Tibial artery (tissue), 4 donors: ENCODE measurements around the gene NKD1.

ENCODE experiments used
- DNase-seq, 2 donors: peaks; one replicate each; pipeline ENCODE4 v3.0.0-alpha.2; 2019
- H3K27ac ChIP-seq, 2 donors: fragments of 200-600 bp; sonication (generic) in 1 of 2; 1 replicate in 1 of 2; 2 replicates in 1 of 2; pipeline ENCODE4 v1.5.1; 2018 to 2019; ENCODE audit warnings: mild to moderate bottlenecking in 1 of 2
- H3K27me3 ChIP-seq, 2 donors: fragments of 200-600 bp; sonication (generic) in 1 of 2; one replicate each; pipeline versions ENCODE4 v1.5.1 to v1.6.0; 2016 to 2019
- H3K36me3 ChIP-seq, 3 donors: fragments of 200-600 bp; sonication (generic) in 2 of 3; one replicate each; pipeline ENCODE4 v1.5.1; 2016 to 2019; ENCODE audit warnings: mild to moderate bottlenecking in 2 of 3
- H3K4me1 ChIP-seq, 4 donors: fragments of 200-600 bp; sonication (generic) in 2 of 4; 1 replicate in 3 of 4; 2 replicates in 1 of 4; pipeline ENCODE4 v1.5.1; 2016 to 2019
- H3K4me3 ChIP-seq, 2 donors: fragments of 200-600 bp; sonication (generic) in 1 of 2; 1 replicate in 1 of 2; 2 replicates in 1 of 2; pipeline ENCODE4 v1.5.1; 2018 to 2019; ENCODE audit warnings: mild to moderate bottlenecking in 2 of 2
- H3K9me3 ChIP-seq, 3 donors: fragments of 200-600 bp; sonication (generic) in 1 of 3; one replicate each; pipeline ENCODE4 v1.5.1; 2016 to 2019
- CTCF ChIP-seq, 2 experiments: fragments of 200-600 bp in 1 of 2; fragments of 450-650 bp in 1 of 2; IDR thresholded peaks; one replicate each; pipeline ENCODE4 v1.5.1; 2017 to 2019; ENCODE audit warnings: antibody characterized with exemption in 2 of 2, mild to moderate bottlenecking in 1 of 2, moderate library complexity in 1 of 2
- intact Hi-C: fragments of 100-400 bp; cut with DNase I; formaldehyde crosslinking; loops from one replicate; pipeline ENCODE4 v1.15.0; 2023; ENCODE audit warnings: low total_unique reads

Gene NKD1

GRCh38 chr16:50599494-50599893, 51.3 kb downstream of the NKD1 start:
- intact Hi-C loops: no loop called here
- Histone ChIP-seq H3K36me3 (peaks cover 0 to 6% (median 0%) of the 10 kb centered on the region in 3 donors), H3K27me3 (no peaks in the 10 kb centered on the region), H3K27ac (peak overlapping the region; percentile 87 to 89), H3K4me1 (peaks cover 20 to 76% (median 70%) of the 10 kb centered on the region in 4 donors), H3K9me3 (no peaks in the 10 kb centered on the region), H3K4me3 (no peak overlapping the region)
- no peak for DNase-seq
- TF ChIP-seq CTCF (IDR thresholded peaks at IDR 0.05): no peak

- peak overlapping the region; percentile 87 to 89 for H3K27ac ChIP-seq
Measured at GRCh38 chr16:50600582-50601283, 52.5 kb downstream of the NKD1 start.

GRCh38 chr16:50601341-50601740, 53.1 kb downstream of the NKD1 start:
- no peak overlapping the region for H3K4me3 ChIP-seq

More at GRCh38 chr16:50600582-50601283, 52.5 kb downstream of the NKD1 start:
- intact Hi-C loops: no loop called here
- peaks cover 20 to 89% (median 77%) of the 10 kb centered on the region in 4 donors for H3K4me1 ChIP-seq
- peak in 1 of 2 donors; percentile 92 for DNase-seq
- no peaks in the 10 kb centered on the region for H3K9me3 ChIP-seq
- no peaks in the 10 kb centered on the region for H3K27me3 ChIP-seq
- TF ChIP-seq CTCF (IDR thresholded peaks at IDR 0.05): no peak
- peaks cover 0 to 6% (median 0%) of the 10 kb centered on the region in 3 donors for H3K36me3 ChIP-seq
- no peak overlapping the region for H3K4me3 ChIP-seq

GRCh38 chr16:50602126-50602525, 53.9 kb downstream of the NKD1 start:
- H3K27me3 ChIP-seq: no peaks in the 10 kb centered on the region
- intact Hi-C loops: no loop called here
- H3K27ac ChIP-seq: peak overlapping the region; percentile 87 to 89
- no peak for DNase-seq
- H3K4me1 ChIP-seq: peaks cover 20 to 100% (median 83%) of the 10 kb centered on the region in 4 donors
- no peaks in the 10 kb centered on the region for H3K9me3 ChIP-seq
- TF ChIP-seq CTCF (IDR thresholded peaks at IDR 0.05): no peak
- no peaks in the 10 kb centered on the region for H3K36me3 ChIP-seq
- no peak overlapping the region for H3K4me3 ChIP-seq

More at GRCh38 chr16:50601341-50601740, 53.1 kb downstream of the NKD1 start:
- TF ChIP-seq CTCF (IDR thresholded peaks at IDR 0.05): no peak
- Histone ChIP-seq H3K27me3 (no peaks in the 10 kb centered on the region), H3K4me1 (peaks cover 20 to 95% (median 80%) of the 10 kb centered on the region in 4 donors), H3K27ac (peak overlapping the region; percentile 87 to 89), H3K9me3 (no peaks in the 10 kb centered on the region), H3K36me3 (no peaks in the 10 kb centered on the region)
- no peak for DNase-seq
- intact Hi-C loops: no loop called here

GRCh38 chr16:50602531-50603205, 54.5 kb downstream of the NKD1 start:
- Histone ChIP-seq H3K36me3 (no peaks in the 10 kb centered on the region), H3K4me3 (no peak overlapping the region), H3K27me3 (no peaks in the 10 kb centered on the region), H3K27ac (peak overlapping the region; percentile 87 to 89), H3K4me1 (peaks cover 20 to 100% (median 81%) of the 10 kb centered on the region in 4 donors), H3K9me3 (no peaks in the 10 kb centered on the region)
- no peak for TF ChIP-seq CTCF (IDR thresholded peaks at IDR 0.05)
- no peak for DNase-seq
- intact Hi-C loops: no loop called here
